Stimulated activated CD8-positive, alpha-beta memory T cell treated with anti-CD3 and anti-CD28 coated beads, Interleukin-15, amount 100 ng/mL, for 48 hours (primary cell): Measurements from ENCODE around the gene THBS3.
"Not testable (repeated sequence)": the region's sequence is repeated elsewhere in the genome, so short reads cannot be mapped to it uniquely, and the experiment has no call there.

Experiments used
- DNase-seq, 2 donors: peaks; one replicate each; pipeline ENCODE4 v3.0.0-alpha.2; 2020; ENCODE audit warnings: low read depth in 2 of 2

Gene THBS3

DNA sequence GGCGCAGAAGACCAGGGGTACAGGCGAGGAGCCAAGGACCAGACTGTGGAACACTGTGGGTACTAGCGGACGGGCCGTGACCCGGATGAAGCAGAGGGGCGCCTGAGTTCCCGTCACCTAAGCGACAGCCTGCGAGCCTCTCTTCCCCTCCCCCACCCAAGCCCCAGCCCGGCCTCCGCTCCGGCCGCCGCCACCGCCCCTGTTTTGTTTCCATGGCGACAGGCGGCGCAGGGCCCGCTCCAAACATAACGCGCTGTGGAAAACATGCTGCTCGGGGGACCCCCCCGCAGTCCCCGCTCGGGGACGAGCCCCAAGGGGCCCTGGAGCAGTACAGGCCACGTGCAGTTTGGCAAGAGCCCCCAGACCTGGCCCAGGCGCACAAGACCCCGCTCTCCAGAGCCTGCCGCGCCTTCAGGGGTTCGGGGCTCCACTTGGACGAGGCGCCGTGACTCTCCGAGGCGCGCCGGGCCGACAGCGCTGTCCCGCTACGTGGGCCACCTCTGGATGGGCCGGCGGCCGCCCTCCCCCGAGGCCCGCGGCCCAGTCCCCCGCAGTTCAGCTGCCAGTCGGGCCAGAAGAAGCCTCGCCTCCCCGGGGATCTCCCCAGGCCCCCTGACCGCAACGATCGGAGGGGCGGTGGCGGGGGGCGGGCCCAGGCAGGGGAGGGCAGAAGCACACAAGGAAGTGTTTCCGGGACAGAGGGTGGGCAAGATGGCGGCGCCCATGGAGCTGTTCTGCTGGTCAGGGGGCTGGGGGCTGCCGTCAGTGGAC is 1.0 kb upstream of the THBS3 start, which contains the start of gene MTX1:
TSS of gene MTX1 (plus strand) at position 155 of the 771 bp plus-strand sequence. CDS start at position 265, 110 bp downstream.
- peak; percentile 85 to 91 for DNase-seq

DNA sequence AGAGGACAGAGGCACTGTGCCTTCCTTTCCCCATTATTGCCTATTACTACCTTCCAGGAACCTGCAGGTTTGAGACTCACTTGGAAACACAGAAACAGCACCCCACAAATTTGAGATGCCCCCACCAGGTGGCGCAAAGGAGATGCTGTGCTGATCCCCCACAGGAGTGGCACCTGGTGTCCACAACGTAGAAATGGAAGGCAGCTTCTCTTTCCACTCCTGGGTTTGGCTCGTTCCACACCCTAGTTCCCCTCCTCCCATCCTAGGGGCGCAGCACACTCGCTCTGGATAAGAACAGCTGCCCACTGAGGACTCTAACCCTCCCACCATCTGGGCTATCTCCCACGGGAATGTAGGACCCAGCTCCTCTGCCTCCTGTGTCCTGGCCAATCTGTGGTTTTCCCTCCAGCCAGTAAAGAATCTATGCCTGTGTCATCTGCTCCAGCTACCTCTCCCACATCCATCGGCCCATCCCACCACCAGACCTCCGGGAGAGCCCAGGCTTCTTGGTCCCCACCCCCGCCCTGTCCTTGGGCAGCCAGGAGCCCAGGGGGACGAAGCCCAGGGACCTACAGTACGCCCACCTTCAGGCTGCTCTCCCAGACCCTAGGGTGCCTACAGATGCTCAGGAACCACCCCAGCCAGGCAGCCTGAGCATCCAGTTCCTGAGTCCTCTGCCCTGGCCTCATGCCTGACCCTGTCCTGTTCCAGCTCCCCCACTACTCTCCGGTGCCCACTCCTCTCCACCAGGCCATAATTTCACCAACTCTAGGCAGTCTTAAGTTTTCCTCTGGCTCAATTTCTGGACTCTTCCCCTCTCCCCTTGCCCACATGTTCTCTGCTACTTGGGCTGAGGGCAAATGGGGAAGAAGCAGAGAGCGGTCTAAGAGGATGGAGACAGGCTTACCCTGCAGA is 549 bp downstream of the THBS3 start:
- DNase-seq: peak; percentile 80 to 83

DNA sequence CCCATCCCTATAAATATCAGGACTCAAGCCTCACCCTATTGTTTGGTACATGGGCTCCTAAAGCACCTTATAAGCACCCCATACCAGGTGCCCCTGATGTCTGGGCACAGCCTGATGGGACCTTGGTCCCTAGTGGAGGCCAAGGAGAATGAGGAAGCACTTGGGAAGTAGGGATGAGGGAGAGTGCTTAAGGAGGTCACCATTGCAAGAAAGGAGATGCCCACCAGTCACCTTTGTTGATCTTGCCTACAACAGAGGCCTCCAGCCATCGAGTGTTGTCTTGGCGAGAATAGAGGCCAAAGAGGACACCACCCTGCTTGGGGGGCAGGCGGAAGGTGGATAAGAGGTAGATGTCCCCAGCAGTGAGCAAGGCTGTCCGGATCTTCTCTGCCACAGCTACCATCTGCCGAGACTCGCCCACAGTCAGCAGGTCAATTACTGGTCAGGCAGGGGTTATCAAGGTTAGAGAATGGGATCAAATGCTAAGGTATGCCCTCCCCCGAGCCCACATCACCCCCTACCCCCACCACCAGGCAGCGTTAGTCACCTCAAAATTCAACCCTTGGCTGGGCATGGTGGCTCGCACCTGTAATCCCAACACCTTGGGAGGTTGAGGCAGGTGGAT is 1.6 kb downstream of the THBS3 start:
- no peak for DNase-seq

- DNase-seq: no peak
Measured at GRCh38 chr1:155205035-155205434, 2.7 kb downstream of the THBS3 start.

DNA sequence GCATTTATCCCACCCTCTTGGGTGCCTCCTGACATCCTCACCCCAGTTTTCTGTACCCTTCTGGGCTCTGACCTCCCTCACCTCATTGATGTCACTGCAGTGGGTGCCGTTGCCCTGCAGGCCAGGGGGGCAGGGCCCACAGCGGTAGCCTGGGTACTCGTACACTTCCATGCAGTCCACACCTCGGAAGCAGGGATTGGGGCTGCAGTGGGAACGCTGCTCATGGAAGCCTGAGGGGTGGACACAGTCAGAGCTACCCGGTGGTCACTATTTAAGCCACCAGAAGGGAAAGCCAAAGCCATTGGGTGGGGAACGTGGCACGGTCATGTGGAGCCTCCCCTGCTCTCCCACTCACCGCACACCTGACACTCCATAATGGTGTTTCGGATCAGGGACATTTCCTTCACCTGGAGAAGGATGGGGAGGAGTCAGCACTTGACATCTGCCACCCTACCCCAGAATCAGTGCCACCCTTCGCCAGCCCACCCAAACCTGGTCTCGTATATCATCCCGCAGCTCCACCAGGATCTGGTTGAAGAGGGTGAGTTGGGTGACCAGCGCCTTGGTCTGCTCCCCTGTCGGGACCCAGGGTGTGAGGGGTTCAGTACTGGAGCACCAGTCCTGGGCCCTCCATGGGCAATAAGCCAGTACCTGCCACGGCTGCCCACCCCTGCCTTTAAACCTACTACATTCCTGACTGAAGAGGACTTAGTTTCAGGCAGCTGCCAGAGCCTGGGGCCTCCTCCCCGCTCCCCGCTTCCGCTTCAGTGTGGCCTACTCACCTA is 4.8 kb downstream of the THBS3 start:
- no peak for DNase-seq

GRCh38 chr1:155202198-155202597 is 5.5 kb downstream of the THBS3 start:
- DNase-seq: no peak

- DNase-seq: no peak
Measured at GRCh38 chr1:155200920-155201319, 6.8 kb downstream of the THBS3 start.

- DNase-seq: no peak
Measured at GRCh38 chr1:155199792-155200191, 7.9 kb downstream of the THBS3 start.

DNA sequence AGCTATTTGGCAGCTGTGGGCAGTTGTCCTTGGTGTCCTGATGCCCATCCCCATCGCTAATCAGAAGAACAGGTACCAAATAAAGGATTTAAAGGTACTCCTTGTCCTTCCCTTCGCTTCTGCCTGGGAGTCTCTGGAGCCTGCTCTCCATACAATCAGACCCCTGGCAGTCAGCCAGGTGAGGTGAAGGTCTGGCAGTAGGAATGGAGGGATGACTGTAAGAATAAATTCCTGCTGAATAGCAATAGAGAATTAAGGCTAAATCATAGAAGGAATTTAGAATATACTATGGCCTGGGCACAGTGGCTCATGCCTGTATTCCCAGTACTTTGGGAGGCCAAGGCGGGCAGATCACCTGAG is 9.2 kb downstream of the THBS3 start:
- no peak for DNase-seq

DNA sequence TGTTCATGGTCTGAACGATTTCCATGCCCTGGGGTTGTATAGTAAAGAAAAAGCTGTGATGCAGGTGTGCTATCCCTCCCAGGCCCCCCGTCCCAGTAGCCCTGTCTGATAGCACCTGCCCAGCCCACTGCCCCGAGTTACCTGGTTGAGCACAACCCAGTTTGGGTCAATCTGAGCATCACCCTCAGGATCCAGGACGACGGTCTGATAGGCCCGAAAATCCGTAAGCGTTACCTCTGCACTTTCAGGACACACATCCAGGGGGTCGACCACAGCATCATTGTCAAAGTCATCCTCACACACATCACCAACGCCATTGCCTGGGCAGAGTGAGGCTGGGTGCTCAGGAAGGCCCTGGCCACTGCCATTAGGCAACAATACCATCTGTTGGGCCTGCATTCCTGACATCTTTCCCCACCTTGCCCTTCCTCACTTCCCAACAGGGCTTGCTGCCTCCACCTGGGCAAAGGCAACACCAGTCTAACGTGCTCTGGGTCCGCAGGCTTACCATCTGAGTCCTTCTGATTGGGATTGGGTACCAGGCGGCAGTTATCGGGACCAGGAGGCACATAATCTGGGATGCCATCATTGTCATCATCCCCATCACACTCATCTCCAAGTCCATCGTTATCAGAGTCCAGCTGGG is 9.7 kb downstream of the THBS3 start:
- no peak for DNase-seq

- no peak for DNase-seq
Measured at GRCh38 chr1:155196893-155197638, 10.6 kb downstream of the THBS3 start.

DNA sequence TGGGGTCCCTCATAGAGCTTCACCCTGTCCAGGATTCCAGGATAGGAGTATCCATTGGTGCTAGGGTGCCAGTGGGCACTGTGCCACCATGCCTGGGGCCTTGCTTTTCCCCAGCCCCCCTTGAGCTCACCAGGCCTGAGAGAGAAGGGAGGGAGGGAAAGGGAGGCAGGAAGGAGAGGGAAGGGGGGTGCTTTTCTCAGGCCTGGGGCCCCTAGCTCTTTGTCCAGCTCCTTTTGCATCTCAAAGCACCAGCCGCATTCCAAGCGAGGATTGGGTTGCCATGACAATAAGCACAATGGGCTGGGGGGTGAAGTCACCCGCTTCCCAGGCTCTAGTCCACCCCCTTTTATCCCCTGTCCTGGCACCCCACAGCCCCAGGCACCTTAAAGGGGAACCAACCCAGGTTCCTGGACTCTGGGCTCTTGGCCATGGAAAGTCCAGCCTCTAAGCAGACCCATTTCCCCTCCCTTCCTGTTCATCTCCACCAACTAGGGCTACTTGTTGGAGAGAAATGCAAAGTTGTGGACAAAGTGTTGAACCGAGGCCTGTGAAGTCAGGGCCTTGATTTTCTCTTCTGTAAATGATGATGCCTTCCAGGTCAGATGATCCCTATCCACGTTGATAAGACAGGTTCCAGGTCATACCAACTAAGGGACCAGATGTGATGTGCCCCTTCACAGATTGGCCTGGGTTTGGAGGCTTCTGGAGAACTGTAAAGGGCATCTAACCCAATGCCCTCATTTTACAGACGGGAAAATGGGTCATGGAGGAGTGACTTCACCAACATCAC is 11.4 kb downstream of the THBS3 start:
- no peak for DNase-seq

DNA sequence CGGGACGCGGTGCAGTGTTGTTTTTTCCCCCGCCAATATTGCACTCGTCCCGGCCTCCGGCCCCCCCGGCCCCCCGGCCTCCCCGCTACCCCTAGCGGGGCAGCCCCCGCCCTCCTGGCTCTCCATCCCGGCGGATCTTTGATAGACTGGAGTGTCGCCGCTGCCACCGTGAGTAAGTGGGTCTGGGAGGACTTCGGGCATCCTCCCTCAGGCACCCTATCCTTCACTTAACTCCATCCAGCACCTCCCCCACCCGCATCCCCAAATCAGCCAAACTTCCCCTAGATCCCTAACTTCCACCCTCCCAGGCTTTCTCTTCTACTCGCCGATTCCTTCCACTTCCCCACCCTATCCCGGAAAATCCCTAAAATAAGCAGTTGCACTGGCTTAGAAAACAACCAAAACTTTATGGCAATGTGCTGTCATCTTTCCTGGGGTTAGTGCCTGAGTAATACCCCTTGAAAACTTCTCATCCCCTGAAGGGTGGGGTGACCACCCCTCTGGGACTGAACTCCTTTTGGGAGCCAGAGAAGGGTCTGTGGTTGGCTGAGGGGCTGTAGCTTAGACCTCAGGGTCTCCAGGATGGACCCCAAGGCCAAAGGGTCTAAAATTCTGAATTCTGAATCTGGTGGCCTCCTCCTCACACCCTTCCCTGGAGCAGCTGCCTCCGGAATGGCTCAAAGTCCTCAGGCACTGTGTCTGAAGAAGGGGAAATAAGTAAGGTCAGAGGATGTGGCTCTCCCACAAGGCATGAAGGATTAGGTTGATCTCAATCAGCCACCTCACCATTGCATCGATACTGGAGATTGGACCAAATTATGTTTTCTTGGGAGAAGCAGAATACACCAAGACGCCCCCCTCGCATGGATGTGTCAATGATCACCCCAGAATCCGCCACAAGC is 12.2 kb downstream of the THBS3 start:
- no peak for DNase-seq

DNA sequence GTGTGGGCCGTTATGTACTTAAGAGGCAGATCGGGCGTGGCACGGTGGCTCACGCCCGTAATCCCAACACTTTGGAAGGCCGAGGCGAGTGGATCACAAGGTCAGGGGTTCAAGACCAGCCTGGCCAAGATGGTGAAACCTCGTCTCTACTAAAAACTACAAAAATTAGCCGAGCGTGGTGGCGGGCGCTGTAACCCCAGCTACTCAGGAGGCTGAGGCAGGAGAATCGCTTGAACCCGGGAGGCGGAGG is 13.8 kb downstream of the THBS3 start:
- DNase-seq: not testable (repeated sequence)

GRCh38 chr1:155193275-155193990 is 14.3 kb downstream of the THBS3 start:
- DNase-seq: peak; percentile 73 to 77

- no peak for DNase-seq
Measured at GRCh38 chr1:155192346-155193274, 15.1 kb downstream of the THBS3 start.

DNA sequence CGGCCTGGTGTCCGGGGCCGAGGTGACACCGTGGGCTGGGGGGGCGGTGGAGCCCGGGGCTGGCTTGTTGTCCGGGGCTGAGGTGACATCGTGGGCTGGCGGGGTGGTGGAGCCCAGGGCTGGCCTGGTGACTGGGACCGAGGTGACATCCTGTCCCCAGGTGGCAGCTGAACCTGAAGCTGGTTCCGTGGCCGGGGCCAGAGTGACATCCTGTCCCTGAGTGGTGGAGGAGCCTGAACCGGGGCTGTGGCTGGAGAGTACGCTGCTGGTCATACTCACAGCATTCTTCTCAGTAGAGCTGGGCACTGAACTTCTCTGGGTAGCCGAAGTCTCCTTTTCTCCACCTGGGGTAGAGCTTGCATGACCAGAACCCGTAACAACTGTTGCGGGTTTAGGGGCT is 15.8 kb downstream of the THBS3 start:
- no peak for DNase-seq
